A673 (cell line): ENCODE data around the gene TMEM236. TPM values are rescaled to one million over a fixed set of nuclear protein-coding genes. Genes with fewer than 3 reads are reported as not detected.

ENCODE experiments used
- BruUV-seq: library from RNA; stranded (reverse); fragments of 400-500 nt; replicated peaks from 2 replicates; lab custom pipeline; 2021; lab: Mats Ljungman, UMichigan
- CTCF ChIA-PET: fragments of 300-600 bp; sonication (Branson Sonifier 250); formaldehyde crosslinking; loops from one replicate; lab custom pipeline; 2022; ENCODE audit warnings: antibody characterized with exemption; lab: Charles Lee
- POLR2A ChIA-PET: fragments of 300-600 bp; sonication (Branson Sonifier 250); formaldehyde crosslinking; loops from one replicate; lab custom pipeline; 2022; ENCODE audit warnings: antibody characterized with exemption; ENCODE audit not compliant: low non-redundant PET; lab: Charles Lee
- DNase-seq: peaks from one replicate; pipeline ENCODE4 v3.0.0-alpha.2; 2015; ENCODE audit warnings: low spot score
- H3K27ac ChIP-seq: fragments of 200-600 bp; sonication (generic); 2 replicates; pipeline ENCODE4 v1.5.1; 2016; ENCODE audit warnings: mixed run types, low read depth, mild to moderate bottlenecking, mixed read lengths, antibody characterized with exemption, low read length; ENCODE audit not compliant: poor library complexity, severe bottlenecking
- H3K27me3 ChIP-seq: fragments of 200-600 bp; sonication (generic); replicated peaks from 2 replicates; pipeline ENCODE4 v1.6.1; 2017; ENCODE audit warnings: mixed run types, low read depth, mild to moderate bottlenecking, mixed read lengths, antibody characterized with exemption, low read length; ENCODE audit not compliant: insufficient read depth, poor library complexity
- H3K36me3 ChIP-seq: fragments of 200-600 bp; sonication (generic); 2 replicates; pipeline ENCODE4 v1.6.1; 2016; ENCODE audit warnings: mixed run types, mild to moderate bottlenecking, mixed read lengths, antibody characterized with exemption, low read length; ENCODE audit not compliant: insufficient read depth, poor library complexity, severe bottlenecking
- H3K4me1 ChIP-seq: fragments of 200-600 bp; sonication (generic); 2 replicates; pipeline ENCODE4 v1.6.1; 2017; ENCODE audit warnings: mixed run types, mild to moderate bottlenecking, mixed read lengths, antibody characterized with exemption, low read length; ENCODE audit not compliant: insufficient read depth, poor library complexity, severe bottlenecking
- H3K4me3 ChIP-seq: fragments of 200-600 bp; sonication (generic); 2 replicates; pipeline ENCODE4 v1.5.1; 2016; ENCODE audit warnings: low read depth, mixed run types, mild to moderate bottlenecking, mixed read lengths, low read length; ENCODE audit not compliant: poor library complexity, severe bottlenecking
- H3K9me3 ChIP-seq: fragments of 200-600 bp; sonication (generic); 2 replicates; pipeline ENCODE4 v1.6.1; 2016; ENCODE audit warnings: mixed run types, low read depth, mild to moderate bottlenecking, mixed read lengths, antibody characterized with exemption, low read length; ENCODE audit not compliant: poor library complexity, severe bottlenecking
- CTCF ChIP-seq: fragments of 300-800, 200-600 bp; sonication (generic); conservative IDR thresholded peaks from 2 replicates; pipeline ENCODE4 v1.5.1; 2017; ENCODE audit warnings: low read depth, mild to moderate bottlenecking, antibody characterized with exemption, low read length, moderate library complexity, mixed read lengths
- EZH2 ChIP-seq: fragments of 200-600 bp; sonication (generic); IDR thresholded peaks from 2 replicates; pipeline ENCODE4 v1.6.1; 2017; ENCODE audit warnings: borderline replicate concordance, low read depth, mild to moderate bottlenecking, mixed read lengths, antibody characterized with exemption, low read length; ENCODE audit not compliant: poor library complexity, severe bottlenecking
- intact Hi-C: fragments of 100-400 bp; cut with micrococcal nuclease; formaldehyde crosslinking; loops from one replicate; pipeline ENCODE4 v1.10.0; 2022; ENCODE audit not compliant: unreplicated experiment
- total RNA-seq: library from RNA; stranded (reverse); gene quantifications from 2 replicates; pipeline ENCODE4 v1.2.3, GENCODE V29; 2021

Gene TMEM236
- total RNA-seq, 1 experiment from 2014 or later, result 0.06 TPM

GRCh38 chr10:17817316-17817715, 65.3 kb downstream of the TMEM236 start:
- no peak for DNase-seq
- BruUV-seq, result no TSS peak
- CTCF ChIA-PET, result no interaction called here
- Histone ChIP-seq H3K27me3 (no peaks in the 10 kb centered on the region), H3K9me3 (no peaks in the 10 kb centered on the region), H3K36me3 (no peaks in the 10 kb centered on the region), H3K4me3 (no peak overlapping the region), H3K4me1 (no peaks in the 10 kb centered on the region), H3K27ac (no peak overlapping the region)
- TF ChIP-seq EZH2 (no peak), CTCF (no peak)
- intact Hi-C loops, result no loop called here
- POLR2A ChIA-PET, result no interaction called here

- intact Hi-C loops, result no loop called here
- Histone ChIP-seq H3K4me3 (no peak overlapping the region), H3K36me3 (no peaks in the 10 kb centered on the region), H3K27ac (no peak overlapping the region), H3K9me3 (no peaks in the 10 kb centered on the region), H3K27me3 (no peaks in the 10 kb centered on the region), H3K4me1 (no peaks in the 10 kb centered on the region)
- DNase-seq, result no peak
- BruUV-seq, result no TSS peak
- TF ChIP-seq CTCF (no peak), EZH2 (no peak)
- ChIA-PET POLR2A (no interaction called here), CTCF (no interaction called here)
Measured at GRCh38 chr10:17817790-17818189, 65.8 kb downstream of the TMEM236 start.

GRCh38 chr10:17819836-17820235, 67.8 kb downstream of the TMEM236 start:
- CTCF ChIA-PET, result no interaction called here

More at GRCh38 chr10:17819836-17820235, 67.8 kb downstream of the TMEM236 start:
- H3K9me3 ChIP-seq, result no peaks in the 10 kb centered on the region
- POLR2A ChIA-PET, result no interaction called here
- no peak overlapping the region for H3K27ac ChIP-seq
- no TSS peak for BruUV-seq
- H3K36me3 ChIP-seq, result no peaks in the 10 kb centered on the region
- intact Hi-C loops, result no loop called here
- H3K4me1 ChIP-seq, result no peaks in the 10 kb centered on the region
- DNase-seq, result no peak
- TF ChIP-seq CTCF, result no peak
- no peak for TF ChIP-seq EZH2
- no peaks in the 10 kb centered on the region for H3K27me3 ChIP-seq
- H3K4me3 ChIP-seq, result no peak overlapping the region
